Mammary epithelial cell (primary cell): ENCODE results near the gene URB2.

Experiments
- EZH2 ChIP-seq: IDR thresholded peaks from 2 replicates; pipeline ENCODE4 v1.6.1; 2012; ENCODE audit warnings: low read length, inconsistent platforms, borderline replicate concordance
- TF ChIP-seq, protein P1 (sequence below), 2 donors: IDR thresholded peaks in 1 of 2; conservative IDR thresholded peaks in 1 of 2; 2 replicates each; pipeline ENCODE4 v1.5.1; 2011 to 2012; ENCODE audit warnings: inconsistent platforms in 2 of 2, low read length in 2 of 2, mild to moderate bottlenecking in 2 of 2, control low read depth in 1 of 2, low read depth in 1 of 2; ENCODE audit not compliant: insufficient read depth in 1 of 2; ENCODE audit errors: extremely low read depth in 1 of 2

DNA sequence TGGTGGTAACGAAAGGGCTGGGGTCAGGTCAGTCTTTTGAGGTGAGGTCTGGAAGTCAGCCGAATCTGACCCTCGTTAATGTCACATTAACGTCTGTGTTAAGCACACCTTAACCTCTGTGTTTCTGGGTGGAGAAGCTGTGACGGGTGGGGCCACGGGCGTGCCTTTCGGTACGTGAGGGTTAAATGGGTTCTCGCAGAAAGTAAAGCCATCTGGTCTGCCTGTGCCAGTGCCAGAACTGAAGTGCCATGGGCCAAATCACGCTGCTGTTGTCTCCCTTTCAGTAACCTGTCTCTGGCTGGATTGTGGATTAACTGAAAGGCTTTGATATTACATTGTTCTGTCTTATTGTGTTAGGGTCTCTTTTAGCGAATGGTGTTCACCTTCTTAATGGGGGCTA, 14.4 kb downstream of the URB2 start:
- TF ChIP-seq, protein P1, sequence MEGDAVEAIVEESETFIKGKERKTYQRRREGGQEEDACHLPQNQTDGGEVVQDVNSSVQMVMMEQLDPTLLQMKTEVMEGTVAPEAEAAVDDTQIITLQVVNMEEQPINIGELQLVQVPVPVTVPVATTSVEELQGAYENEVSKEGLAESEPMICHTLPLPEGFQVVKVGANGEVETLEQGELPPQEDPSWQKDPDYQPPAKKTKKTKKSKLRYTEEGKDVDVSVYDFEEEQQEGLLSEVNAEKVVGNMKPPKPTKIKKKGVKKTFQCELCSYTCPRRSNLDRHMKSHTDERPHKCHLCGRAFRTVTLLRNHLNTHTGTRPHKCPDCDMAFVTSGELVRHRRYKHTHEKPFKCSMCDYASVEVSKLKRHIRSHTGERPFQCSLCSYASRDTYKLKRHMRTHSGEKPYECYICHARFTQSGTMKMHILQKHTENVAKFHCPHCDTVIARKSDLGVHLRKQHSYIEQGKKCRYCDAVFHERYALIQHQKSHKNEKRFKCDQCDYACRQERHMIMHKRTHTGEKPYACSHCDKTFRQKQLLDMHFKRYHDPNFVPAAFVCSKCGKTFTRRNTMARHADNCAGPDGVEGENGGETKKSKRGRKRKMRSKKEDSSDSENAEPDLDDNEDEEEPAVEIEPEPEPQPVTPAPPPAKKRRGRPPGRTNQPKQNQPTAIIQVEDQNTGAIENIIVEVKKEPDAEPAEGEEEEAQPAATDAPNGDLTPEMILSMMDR (conservative IDR thresholded peaks at IDR 0.05 in 1 of 2, IDR thresholded peaks at IDR 0.05 in 1 of 2; ENCODE audit: extremely low read depth in 1 of 2, insufficient read depth in 1 of 2, low read depth in 1 of 2, low read length in 2 of 2) = no peak
- TF ChIP-seq EZH2 = no peak
